ENCODE results near the gene ADAMTSL1. TPM values are rescaled to one million over a fixed set of nuclear protein-coding genes. Genes with fewer than 3 reads are reported as not detected.

ADAMTSL1 gene
- total and polyA plus RNA-seq, 2 of the 13 experiments (the other 11 are each of a cell fraction or from before 2014, with no cell fraction given), result not detected

- TF ChIP-seq, protein P1, sequence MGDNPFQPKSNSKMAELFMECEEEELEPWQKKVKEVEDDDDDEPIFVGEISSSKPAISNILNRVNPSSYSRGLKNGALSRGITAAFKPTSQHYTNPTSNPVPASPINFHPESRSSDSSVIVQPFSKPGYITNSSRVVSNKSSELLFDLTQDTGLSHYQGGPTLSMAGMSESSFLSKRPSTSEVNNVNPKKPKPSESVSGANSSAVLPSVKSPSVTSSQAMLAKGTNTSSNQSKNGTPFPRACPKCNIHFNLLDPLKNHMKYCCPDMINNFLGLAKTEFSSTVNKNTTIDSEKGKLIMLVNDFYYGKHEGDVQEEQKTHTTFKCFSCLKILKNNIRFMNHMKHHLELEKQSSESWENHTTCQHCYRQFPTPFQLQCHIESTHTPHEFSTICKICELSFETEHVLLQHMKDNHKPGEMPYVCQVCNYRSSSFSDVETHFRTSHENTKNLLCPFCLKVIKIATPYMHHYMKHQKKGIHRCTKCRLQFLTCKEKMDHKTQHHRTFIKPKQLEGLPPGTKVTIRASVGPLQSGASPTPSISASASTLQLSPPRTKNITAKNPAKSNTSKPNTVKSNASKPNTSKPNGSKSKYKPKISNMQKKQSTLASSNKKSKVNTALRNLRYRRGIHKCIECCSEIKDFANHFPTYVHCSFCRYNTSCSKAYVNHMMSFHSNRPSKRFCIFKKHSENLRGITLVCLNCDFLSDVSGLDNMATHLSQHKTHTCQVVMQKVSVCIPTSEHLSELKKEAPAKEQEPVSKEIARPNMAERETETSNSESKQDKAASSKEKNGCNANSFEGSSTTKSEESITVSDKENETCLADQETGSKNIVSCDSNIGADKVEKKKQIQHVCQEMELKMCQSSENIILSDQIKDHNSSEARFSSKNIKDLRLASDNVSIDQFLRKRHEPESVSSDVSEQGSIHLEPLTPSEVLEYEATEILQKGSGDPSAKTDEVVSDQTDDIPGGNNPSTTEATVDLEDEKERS (CRISPR knock-in tag; IDR thresholded peaks at IDR 0.05), result no peak
Observed at GRCh38 chr9:18442629-18443491, 31.1 kb upstream of the ADAMTSL1 start (continued).

DNA sequence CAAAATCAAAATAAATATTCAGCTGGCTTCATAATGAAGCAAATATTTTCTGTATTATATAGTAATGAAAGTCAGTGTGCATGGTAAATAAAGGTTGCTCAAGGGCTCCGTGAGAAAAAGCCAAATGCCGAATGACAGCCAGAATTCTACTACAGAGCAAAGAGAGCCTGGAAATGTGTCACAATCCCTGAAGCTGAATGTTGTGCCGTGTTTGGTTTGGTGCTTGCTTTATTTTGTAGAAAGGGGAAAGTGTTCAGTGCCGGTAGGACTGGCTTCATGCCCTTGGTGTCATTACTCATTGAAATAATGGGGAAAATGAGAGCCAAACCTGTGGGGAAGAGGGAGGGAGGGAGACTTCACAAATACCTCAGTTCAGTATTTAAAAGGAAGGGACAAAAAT lies 26.8 kb upstream of the ADAMTSL1 start:
- H3K4me3 ChIP-seq (replicated peaks in 1 of 3; ENCODE audit: insufficient read depth in 1 of 3, low read depth in 2 of 3, low read length in 3 of 3), result no peak overlapping the region
- H3K9me3 ChIP-seq (ENCODE audit: low read length), result no peaks in the 10 kb centered on the region
- FAIRE-seq (no peak), DNase-seq (ENCODE audit: low spot score) (no peak), ATAC-seq (no peak)
- ChIA-PET POLR2A (no interaction called here), CTCF (ENCODE audit: low intra/inter-chr PET ratio, low total read pairs) (no interaction called here)
- H4K20me1 ChIP-seq (ENCODE audit: insufficient read depth, low read length), result no peaks in the 10 kb centered on the region
- no peak overlapping the region for H2AFZ ChIP-seq (ENCODE audit: low read length)
- in situ Hi-C loops (cut with HindIII; ENCODE audit: extremely low pct_ligation_motif_present, low pct_unique_long_range_greater_than_20kb) (no loop called here), intact Hi-C loops (cut with micrococcal nuclease; ENCODE audit: unreplicated experiment) (no loop called here)
- H3K36me3 ChIP-seq (replicated peaks in 1 of 2; ENCODE audit: control insufficient read depth in 1 of 2, insufficient read depth in 2 of 2, low read length in 2 of 2), result no peaks in the 10 kb centered on the region
- H3K4me1 ChIP-seq (ENCODE audit: insufficient read depth, low read length), result no peaks in the 10 kb centered on the region
- no peak overlapping the region for H3K4me2 ChIP-seq (ENCODE audit: low read depth, low read length)
- no peaks in the 10 kb centered on the region for H3K79me2 ChIP-seq (ENCODE audit: insufficient read depth, low read length)
- no peak overlapping the region for H3K9ac ChIP-seq (ENCODE audit: insufficient read depth, low read depth, low read length)
- H3K27ac ChIP-seq (ENCODE audit: extremely low read length, insufficient read depth, low read length), result no peak overlapping the region
- WGBS (ENCODE audit: low lambda C conversion rate), result 0% methylated on average over 4 of the region's 4 CpGs
- BruUV-seq (replicated peaks), result no TSS peak
- no peaks in the 10 kb centered on the region for H3K27me3 ChIP-seq (ENCODE audit: control insufficient read depth in 1 of 2, insufficient read depth in 2 of 2, low read length in 2 of 2)
- TF ChIP-seq, protein P2, sequence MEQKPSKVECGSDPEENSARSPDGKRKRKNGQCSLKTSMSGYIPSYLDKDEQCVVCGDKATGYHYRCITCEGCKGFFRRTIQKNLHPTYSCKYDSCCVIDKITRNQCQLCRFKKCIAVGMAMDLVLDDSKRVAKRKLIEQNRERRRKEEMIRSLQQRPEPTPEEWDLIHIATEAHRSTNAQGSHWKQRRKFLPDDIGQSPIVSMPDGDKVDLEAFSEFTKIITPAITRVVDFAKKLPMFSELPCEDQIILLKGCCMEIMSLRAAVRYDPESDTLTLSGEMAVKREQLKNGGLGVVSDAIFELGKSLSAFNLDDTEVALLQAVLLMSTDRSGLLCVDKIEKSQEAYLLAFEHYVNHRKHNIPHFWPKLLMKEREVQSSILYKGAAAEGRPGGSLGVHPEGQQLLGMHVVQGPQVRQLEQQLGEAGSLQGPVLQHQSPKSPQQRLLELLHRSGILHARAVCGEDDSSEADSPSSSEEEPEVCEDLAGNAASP (CRISPR knock-in tag; IDR thresholded peaks at IDR 0.05; ENCODE audit: borderline replicate concordance), result no peak
- TF ChIP-seq, protein P3, sequence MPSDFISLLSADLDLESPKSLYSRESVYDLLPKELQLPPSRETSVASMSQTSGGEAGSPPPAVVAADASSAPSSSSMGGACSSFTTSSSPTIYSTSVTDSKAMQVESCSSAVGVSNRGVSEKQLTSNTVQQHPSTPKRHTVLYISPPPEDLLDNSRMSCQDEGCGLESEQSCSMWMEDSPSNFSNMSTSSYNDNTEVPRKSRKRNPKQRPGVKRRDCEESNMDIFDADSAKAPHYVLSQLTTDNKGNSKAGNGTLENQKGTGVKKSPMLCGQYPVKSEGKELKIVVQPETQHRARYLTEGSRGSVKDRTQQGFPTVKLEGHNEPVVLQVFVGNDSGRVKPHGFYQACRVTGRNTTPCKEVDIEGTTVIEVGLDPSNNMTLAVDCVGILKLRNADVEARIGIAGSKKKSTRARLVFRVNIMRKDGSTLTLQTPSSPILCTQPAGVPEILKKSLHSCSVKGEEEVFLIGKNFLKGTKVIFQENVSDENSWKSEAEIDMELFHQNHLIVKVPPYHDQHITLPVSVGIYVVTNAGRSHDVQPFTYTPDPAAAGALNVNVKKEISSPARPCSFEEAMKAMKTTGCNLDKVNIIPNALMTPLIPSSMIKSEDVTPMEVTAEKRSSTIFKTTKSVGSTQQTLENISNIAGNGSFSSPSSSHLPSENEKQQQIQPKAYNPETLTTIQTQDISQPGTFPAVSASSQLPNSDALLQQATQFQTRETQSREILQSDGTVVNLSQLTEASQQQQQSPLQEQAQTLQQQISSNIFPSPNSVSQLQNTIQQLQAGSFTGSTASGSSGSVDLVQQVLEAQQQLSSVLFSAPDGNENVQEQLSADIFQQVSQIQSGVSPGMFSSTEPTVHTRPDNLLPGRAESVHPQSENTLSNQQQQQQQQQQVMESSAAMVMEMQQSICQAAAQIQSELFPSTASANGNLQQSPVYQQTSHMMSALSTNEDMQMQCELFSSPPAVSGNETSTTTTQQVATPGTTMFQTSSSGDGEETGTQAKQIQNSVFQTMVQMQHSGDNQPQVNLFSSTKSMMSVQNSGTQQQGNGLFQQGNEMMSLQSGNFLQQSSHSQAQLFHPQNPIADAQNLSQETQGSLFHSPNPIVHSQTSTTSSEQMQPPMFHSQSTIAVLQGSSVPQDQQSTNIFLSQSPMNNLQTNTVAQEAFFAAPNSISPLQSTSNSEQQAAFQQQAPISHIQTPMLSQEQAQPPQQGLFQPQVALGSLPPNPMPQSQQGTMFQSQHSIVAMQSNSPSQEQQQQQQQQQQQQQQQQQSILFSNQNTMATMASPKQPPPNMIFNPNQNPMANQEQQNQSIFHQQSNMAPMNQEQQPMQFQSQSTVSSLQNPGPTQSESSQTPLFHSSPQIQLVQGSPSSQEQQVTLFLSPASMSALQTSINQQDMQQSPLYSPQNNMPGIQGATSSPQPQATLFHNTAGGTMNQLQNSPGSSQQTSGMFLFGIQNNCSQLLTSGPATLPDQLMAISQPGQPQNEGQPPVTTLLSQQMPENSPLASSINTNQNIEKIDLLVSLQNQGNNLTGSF (CRISPR knock-in tag; IDR thresholded peaks at IDR 0.05), result no peak
- no peak for TF ChIP-seq PRDM10 (CRISPR knock-in tag; IDR thresholded peaks at IDR 0.05; ENCODE audit: low read depth)
- no peak for TF ChIP-seq FOSL2 (CRISPR knock-in tag; IDR thresholded peaks at IDR 0.05)
- TF ChIP-seq RELA (CRISPR knock-in tag; IDR thresholded peaks at IDR 0.05), result no peak
- no peak for TF ChIP-seq CBFB (CRISPR knock-in tag; IDR thresholded peaks at IDR 0.05)

All from HepG2 (cell line).